IPS-15b (cell line): ENCODE data around the gene PIK3IP1.

Experiments used
- H3K27me3 ChIP-seq: one replicate; pipeline ENCODE4 v1.6.1; 2013; ENCODE audit warnings: low read length; ENCODE audit not compliant: control insufficient read depth, insufficient read depth
- H3K36me3 ChIP-seq: one replicate; pipeline ENCODE4 v1.6.1; 2013; ENCODE audit warnings: low read length; ENCODE audit not compliant: control insufficient read depth, insufficient read depth
- H3K4me1 ChIP-seq: one replicate; pipeline ENCODE4 v1.6.1; 2013; ENCODE audit warnings: mild to moderate bottlenecking, low read length; ENCODE audit not compliant: control insufficient read depth, insufficient read depth
- H3K4me3 ChIP-seq: one replicate; pipeline ENCODE4 v1.5.1; 2013; ENCODE audit warnings: low read depth, low read length
- H3K9ac ChIP-seq: one replicate; pipeline ENCODE4 v1.6.1; 2013; ENCODE audit warnings: low read depth, mild to moderate bottlenecking, low read length
- H3K9me3 ChIP-seq: one replicate; pipeline ENCODE4 v1.6.1; 2013; ENCODE audit warnings: mild to moderate bottlenecking, low read length; ENCODE audit not compliant: control insufficient read depth, insufficient read depth

Gene PIK3IP1

GRCh38 chr22:31284281-31285155, 7.8 kb downstream of the PIK3IP1 start:
- Histone ChIP-seq H3K27me3 (peaks cover 11% of the 10 kb centered on the region), H3K4me1 (no peaks in the 10 kb centered on the region), H3K9ac (no peak overlapping the region), H3K36me3 (no peaks in the 10 kb centered on the region), H3K4me3 (no peak overlapping the region), H3K9me3 (no peaks in the 10 kb centered on the region)

- H3K36me3 ChIP-seq, result peaks cover 6% of the 10 kb centered on the region
- no peaks in the 10 kb centered on the region for H3K9me3 ChIP-seq
- no peaks in the 10 kb centered on the region for H3K4me1 ChIP-seq
- H3K4me3 ChIP-seq, result no peak overlapping the region
- no peak overlapping the region for H3K9ac ChIP-seq
- H3K27me3 ChIP-seq, result no peaks in the 10 kb centered on the region
Observed at GRCh38 chr22:31282748-31283468, 9.4 kb downstream of the PIK3IP1 start.

- H3K27me3 ChIP-seq, result no peaks in the 10 kb centered on the region
- no peak overlapping the region for H3K4me3 ChIP-seq
- H3K36me3 ChIP-seq, result peaks cover 9% of the 10 kb centered on the region
- no peaks in the 10 kb centered on the region for H3K9me3 ChIP-seq
- H3K9ac ChIP-seq, result no peak overlapping the region
- no peaks in the 10 kb centered on the region for H3K4me1 ChIP-seq
Observed at GRCh38 chr22:31281733-31282132, 10.6 kb downstream of the PIK3IP1 start.

GRCh38 chr22:31279821-31280505, 12.3 kb downstream of the PIK3IP1 start:
- peaks cover 14% of the 10 kb centered on the region for H3K36me3 ChIP-seq
- no peaks in the 10 kb centered on the region for H3K4me1 ChIP-seq
- no peak overlapping the region for H3K9ac ChIP-seq

GRCh38 chr22:31279327-31279669, 13.0 kb downstream of the PIK3IP1 start:
- Histone ChIP-seq H3K36me3 (peaks cover 18% of the 10 kb centered on the region), H3K9ac (no peak overlapping the region), H3K4me1 (no peaks in the 10 kb centered on the region), H3K4me3 (no peak overlapping the region), H3K9me3 (no peaks in the 10 kb centered on the region), H3K27me3 (no peaks in the 10 kb centered on the region)

More at GRCh38 chr22:31279821-31280505, 12.3 kb downstream of the PIK3IP1 start:
- no peak overlapping the region for H3K4me3 ChIP-seq
- H3K9me3 ChIP-seq, result no peaks in the 10 kb centered on the region
- H3K27me3 ChIP-seq, result no peaks in the 10 kb centered on the region

- no peak overlapping the region for H3K9ac ChIP-seq
- no peaks in the 10 kb centered on the region for H3K27me3 ChIP-seq
- H3K9me3 ChIP-seq, result no peaks in the 10 kb centered on the region
- H3K4me3 ChIP-seq, result no peak overlapping the region
- H3K4me1 ChIP-seq, result no peaks in the 10 kb centered on the region
- peaks cover 22% of the 10 kb centered on the region for H3K36me3 ChIP-seq
Observed at GRCh38 chr22:31278626-31279326, 13.5 kb downstream of the PIK3IP1 start.

- no peak overlapping the region for H3K4me3 ChIP-seq
- no peak overlapping the region for H3K9ac ChIP-seq
- H3K9me3 ChIP-seq, result no peaks in the 10 kb centered on the region
- H3K4me1 ChIP-seq, result no peaks in the 10 kb centered on the region
- no peaks in the 10 kb centered on the region for H3K27me3 ChIP-seq
- peaks cover 26% of the 10 kb centered on the region for H3K36me3 ChIP-seq
Observed at GRCh38 chr22:31278151-31278621, 14.1 kb downstream of the PIK3IP1 start.

- H3K9me3 ChIP-seq, result no peaks in the 10 kb centered on the region
Observed at GRCh38 chr22:31277741-31278140, 14.5 kb downstream of the PIK3IP1 start.

GRCh38 chr22:31276426-31277167, 15.7 kb downstream of the PIK3IP1 start:
- Histone ChIP-seq H3K27me3 (no peaks in the 10 kb centered on the region), H3K9me3 (no peaks in the 10 kb centered on the region), H3K4me3 (no peak overlapping the region), H3K36me3 (peaks cover 27% of the 10 kb centered on the region), H3K4me1 (no peaks in the 10 kb centered on the region), H3K9ac (no peak overlapping the region)

More at GRCh38 chr22:31277741-31278140, 14.5 kb downstream of the PIK3IP1 start:
- H3K27me3 ChIP-seq, result no peaks in the 10 kb centered on the region
- peaks cover 27% of the 10 kb centered on the region for H3K36me3 ChIP-seq
- no peaks in the 10 kb centered on the region for H3K4me1 ChIP-seq
- no peak overlapping the region for H3K4me3 ChIP-seq
- no peak overlapping the region for H3K9ac ChIP-seq

- no peaks in the 10 kb centered on the region for H3K27me3 ChIP-seq
- no peaks in the 10 kb centered on the region for H3K9me3 ChIP-seq
- H3K4me1 ChIP-seq, result no peaks in the 10 kb centered on the region
- H3K4me3 ChIP-seq, result no peak overlapping the region
- H3K9ac ChIP-seq, result no peak overlapping the region
- H3K36me3 ChIP-seq, result peaks cover 27% of the 10 kb centered on the region
Observed at GRCh38 chr22:31275576-31275975, 16.7 kb downstream of the PIK3IP1 start.

GRCh38 chr22:31275018-31275417, 17.3 kb downstream of the PIK3IP1 start:
- peaks cover 30% of the 10 kb centered on the region for H3K36me3 ChIP-seq
- H3K4me3 ChIP-seq, result no peak overlapping the region
- H3K27me3 ChIP-seq, result no peaks in the 10 kb centered on the region
- H3K9me3 ChIP-seq, result no peaks in the 10 kb centered on the region
- H3K4me1 ChIP-seq, result peaks cover 2% of the 10 kb centered on the region
- no peak overlapping the region for H3K9ac ChIP-seq
